ENCODE measurements around the gene DCAKD.

GRCh38 chr17:45034599-45034998 is 16.8 kb downstream of the DCAKD start:
- TF ChIP-seq POLR2A (IDR thresholded peaks at IDR 0.05) (no peak), CTCF (IDR thresholded peaks at IDR 0.05) (no peak)
